SIG-M5 treated with dmso at 0.1 percent for 504 hours (cell line): ENCODE measurements around the gene SUSD5.
"Not testable (repeated sequence)": the region's sequence is repeated elsewhere in the genome, so short reads cannot be mapped to it uniquely, and the experiment has no call there.

Source experiments
- DNase-seq: peaks from one replicate; lab custom pipeline; 2025; ENCODE audit not compliant: unreplicated experiment; lab: John Stamatoyannopoulos, UW

Gene SUSD5

DNA sequence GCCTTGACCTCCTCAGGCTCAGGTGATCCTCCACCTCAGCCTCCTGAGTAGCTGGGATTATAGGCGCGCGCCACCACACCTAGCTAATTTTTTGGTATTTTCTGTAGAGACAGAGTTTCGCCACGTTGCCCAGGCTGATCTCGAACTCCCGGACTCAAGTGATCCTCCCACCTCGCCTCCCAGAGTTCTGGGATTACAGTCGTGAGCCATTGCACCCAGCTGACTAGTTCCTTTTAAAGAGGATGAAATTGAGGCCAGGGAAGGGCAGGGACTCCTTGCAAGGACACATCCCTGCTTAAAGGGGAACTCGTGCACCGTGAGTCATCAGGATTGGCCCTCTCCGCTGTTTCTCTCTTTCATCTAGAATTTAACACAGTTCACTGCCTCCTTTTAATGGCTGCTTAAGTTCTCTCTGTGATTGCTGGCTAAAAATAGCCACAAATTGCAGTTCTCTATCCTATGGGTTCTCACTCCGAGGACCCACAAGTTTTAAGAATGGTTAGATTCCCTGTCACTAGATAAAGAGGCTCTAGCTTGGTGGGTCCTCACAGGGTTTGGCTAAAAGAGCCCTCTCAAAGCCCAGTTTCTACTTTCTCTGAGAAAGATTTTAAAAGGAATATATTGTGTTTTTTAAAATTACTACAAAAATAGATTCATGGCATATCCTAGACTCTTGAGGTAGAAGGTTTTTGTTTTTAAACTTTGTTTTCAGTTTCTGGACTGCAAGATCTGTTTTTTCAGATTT is 103.4 kb downstream of the SUSD5 start:
- peak; percentile 93 for DNase-seq

DNA sequence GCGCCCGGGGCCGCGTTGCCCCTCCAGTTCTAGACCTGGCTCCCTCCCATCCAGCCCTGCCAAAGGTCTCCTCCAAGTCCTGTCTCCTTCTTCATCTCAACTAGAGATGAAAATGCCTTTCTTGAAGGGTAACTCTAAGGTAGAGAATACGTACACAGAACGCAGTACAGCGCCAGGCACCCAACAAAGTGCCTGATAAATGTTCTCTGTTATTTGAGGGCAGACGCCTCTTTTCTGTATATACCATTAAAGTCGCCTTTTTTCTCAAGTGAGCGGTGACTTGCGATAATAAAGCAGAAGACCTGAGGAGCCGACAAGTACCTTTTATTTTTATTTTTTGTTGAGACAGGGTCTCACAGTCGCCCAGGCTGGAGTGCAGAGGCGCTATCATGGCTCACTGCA is 104.0 kb downstream of the SUSD5 start:
- DNase-seq = no peak

DNA sequence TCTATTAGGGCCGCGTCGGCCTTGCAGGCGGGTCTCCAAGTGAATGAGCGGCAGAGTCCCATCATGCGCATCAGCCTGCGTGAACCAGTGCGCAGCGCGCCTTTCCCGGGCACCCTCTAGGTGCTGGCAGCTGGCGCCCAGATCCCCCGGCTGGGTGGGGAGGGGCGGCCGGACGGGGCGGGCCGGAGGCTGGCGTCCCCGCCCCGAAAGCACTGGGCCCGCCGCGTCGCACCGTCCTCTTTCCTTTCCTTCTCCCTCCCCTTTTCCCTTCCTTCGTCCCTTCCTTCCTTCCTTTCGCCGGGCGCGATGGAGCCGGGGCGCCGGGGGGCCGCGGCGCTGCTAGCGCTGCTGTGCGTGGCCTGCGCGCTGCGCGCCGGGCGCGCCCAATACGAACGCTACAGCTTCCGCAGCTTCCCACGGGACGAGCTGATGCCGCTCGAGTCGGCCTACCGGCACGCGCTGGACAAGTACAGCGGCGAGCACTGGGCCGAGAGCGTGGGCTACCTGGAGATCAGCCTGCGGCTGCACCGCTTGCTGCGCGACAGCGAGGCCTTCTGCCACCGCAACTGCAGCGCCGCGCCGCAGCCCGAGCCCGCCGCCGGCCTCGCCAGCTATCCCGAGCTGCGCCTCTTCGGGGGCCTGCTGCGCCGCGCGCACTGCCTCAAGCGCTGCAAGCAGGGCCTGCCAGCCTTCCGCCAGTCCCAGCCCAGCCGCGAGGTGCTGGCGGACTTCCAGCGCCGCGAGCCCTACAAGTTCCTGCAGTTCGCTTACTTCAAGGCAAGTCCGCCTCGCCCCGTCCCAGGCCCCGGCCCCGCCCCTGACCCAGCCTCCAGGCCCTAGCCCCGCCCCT is 104.6 kb downstream of the SUSD5 start, which contains the start of gene CRTAP:
Gene CRTAP, plus strand, starts transcription at position 243 of the 850 bp plus-strand sequence. Its CDS starts 64 bp downstream, at position 307.
- DNase-seq = peak; percentile 87

- no peak for DNase-seq
Measured at GRCh38 chr3:33111581-33111980, 107.0 kb downstream of the SUSD5 start.

GRCh38 chr3:33106854-33107253 is 111.8 kb downstream of the SUSD5 start:
- DNase-seq = not testable (repeated sequence)

- no peak for DNase-seq
Measured at GRCh38 chr3:33105341-33105948, 113.2 kb downstream of the SUSD5 start.

DNA sequence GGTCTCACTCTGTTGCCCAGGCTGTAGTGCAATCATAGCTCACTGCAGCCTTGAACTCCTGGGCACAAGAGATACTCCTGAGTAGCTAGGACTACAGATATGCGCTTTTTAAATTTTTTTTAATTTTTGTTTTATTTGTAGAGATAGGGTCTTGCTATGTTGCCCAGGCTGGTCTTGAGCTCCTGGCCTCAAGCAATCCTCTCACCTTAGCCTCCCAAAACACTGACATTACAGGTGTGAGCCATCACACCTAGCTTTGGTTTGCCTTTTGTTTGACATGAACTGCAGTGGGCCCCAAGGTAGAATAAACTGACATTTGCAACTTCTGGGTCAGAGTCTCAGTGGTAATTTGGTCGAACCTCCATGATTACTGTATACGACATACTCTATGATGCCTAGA is 113.8 kb downstream of the SUSD5 start:
- DNase-seq = no peak

GRCh38 chr3:33103480-33103879 is 115.1 kb downstream of the SUSD5 start:
- DNase-seq = peak; percentile 51

GRCh38 chr3:33103034-33103433 is 115.6 kb downstream of the SUSD5 start:
- DNase-seq = no peak

DNA sequence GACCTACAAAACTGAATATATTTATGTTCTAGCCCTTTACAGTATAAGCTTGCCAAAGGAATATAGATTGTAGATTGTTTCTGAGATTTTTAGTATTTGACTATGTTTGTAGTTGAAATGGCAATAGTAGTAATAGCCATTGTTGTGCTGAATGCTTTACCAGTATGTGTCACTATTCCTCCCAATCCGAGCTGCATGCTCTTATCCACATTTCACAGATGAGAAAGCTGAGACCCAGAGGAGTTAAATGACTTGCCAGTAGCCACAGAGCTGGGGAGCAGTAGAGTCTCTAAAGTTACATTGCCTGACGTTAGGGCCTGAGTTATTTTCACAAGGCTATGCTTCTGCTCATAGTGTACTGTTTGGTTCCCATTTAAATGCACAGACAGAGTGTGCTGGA is 118.4 kb downstream of the SUSD5 start:
- DNase-seq = no peak
